H1 (cell line): ENCODE measurements around the gene SHISAL1.

ENCODE experiments used
- ASH2L ChIP-seq: fragments of 200-600, 300-600 bp; sonication (generic); IDR thresholded peaks from one replicate; pipeline ENCODE4 v1.7.1; 2017; ENCODE audit warnings: low read length
- CBX5 ChIP-seq: fragments of 300-800, 300-1000 bp; sonication (generic); IDR thresholded peaks from 2 replicates; pipeline ENCODE4 v1.7.1; 2016; ENCODE audit warnings: antibody characterized with exemption, low read length, low read depth
- CTCF ChIP-seq, 3 experiments: IDR thresholded peaks; 1 replicate in 2 of 3; 2 replicates in 1 of 3; pipeline versions ENCODE4 v1.5.1 to v1.6.1; 2011; ENCODE audit warnings: low read length in 3 of 3, mild to moderate bottlenecking in 3 of 3, inconsistent platforms in 2 of 3, low read depth in 1 of 3, moderate library complexity in 1 of 3; ENCODE audit not compliant: insufficient read depth in 1 of 3; ENCODE audit errors: control extremely low read depth in 1 of 3
- EP300 ChIP-seq, 2 experiments: IDR thresholded peaks; 1 replicate in 1 of 2; 2 replicates in 1 of 2; pipeline ENCODE4 v1.6.1; 2011 to 2012; ENCODE audit warnings: low read depth in 2 of 2, low read length in 2 of 2, mild to moderate bottlenecking in 2 of 2, borderline replicate concordance in 1 of 2, inconsistent platforms in 1 of 2, moderate library complexity in 1 of 2
- EZH2 ChIP-seq: fragments of 200-600 bp; sonication (generic); IDR thresholded peaks from 2 replicates; pipeline ENCODE4 v1.7.1; 2012; ENCODE audit warnings: low read depth, mild to moderate bottlenecking, moderate library complexity, low read length, inconsistent platforms; ENCODE audit not compliant: severe bottlenecking
- MAFK ChIP-seq: IDR thresholded peaks from 2 replicates; pipeline ENCODE4 v1.6.1; 2012; ENCODE audit warnings: low read depth, mild to moderate bottlenecking, improper control_type of control experiment, low read length
- POLR2A ChIP-seq, 2 experiments: IDR thresholded peaks; 1 replicate in 1 of 2; 2 replicates in 1 of 2; pipeline ENCODE4 v1.6.1; 2011; ENCODE audit warnings: low read depth in 2 of 2, low read length in 2 of 2, mild to moderate bottlenecking in 2 of 2; ENCODE audit errors: control extremely low read depth in 1 of 2
- RAD21 ChIP-seq, 2 experiments: IDR thresholded peaks in 1 of 2; conservative IDR thresholded peaks in 1 of 2; 2 replicates each; pipeline ENCODE4 v1.6.1; 2011; ENCODE audit warnings: low read depth in 2 of 2, low read length in 2 of 2, improper control_type of control experiment in 1 of 2, inconsistent platforms in 1 of 2, mild to moderate bottlenecking in 1 of 2, moderate library complexity in 1 of 2
- SP1 ChIP-seq: IDR thresholded peaks from 2 replicates; pipeline ENCODE4 v1.6.1; 2011; ENCODE audit warnings: low read depth, low read length
- SUZ12 ChIP-seq: fragments of 200-600 bp; sonication (generic); IDR thresholded peaks from 2 replicates; pipeline ENCODE4 v1.6.1; 2012; ENCODE audit warnings: mild to moderate bottlenecking, inconsistent platforms, low read length, moderate library complexity, mixed read lengths
- TCF12 ChIP-seq: IDR thresholded peaks from 2 replicates; pipeline ENCODE4 v1.6.1; 2011; ENCODE audit warnings: low read depth, mild to moderate bottlenecking, low read length
- YY1 ChIP-seq: IDR thresholded peaks from 2 replicates; pipeline ENCODE4 v1.6.1; 2011; ENCODE audit warnings: low read depth, mild to moderate bottlenecking, low read length

GRCh38 chr22:44209343-44209742, 103.4 kb downstream of the SHISAL1 start:
- TF ChIP-seq TCF12 (no peak), CTCF (IDR thresholded peaks at IDR 0.05; ENCODE audit: control extremely low read depth in 1 of 3, insufficient read depth in 1 of 3, low read depth in 1 of 3, low read length in 3 of 3) (no peak), YY1 (no peak), MAFK (no peak), RAD21 (IDR thresholded peaks at IDR 0.05 in 1 of 2, conservative IDR thresholded peaks at IDR 0.05 in 1 of 2; ENCODE audit: low read depth in 2 of 2, low read length in 2 of 2) (no peak), EZH2 (no peak), CBX5 (no peak), ASH2L (no peak), SP1 (no peak), EP300 (IDR thresholded peaks at IDR 0.05; ENCODE audit: borderline replicate concordance in 1 of 2, low read depth in 2 of 2, low read length in 2 of 2) (no peak), POLR2A (IDR thresholded peaks at IDR 0.05; ENCODE audit: control extremely low read depth in 1 of 2, low read depth in 2 of 2, low read length in 2 of 2) (no peak), SUZ12 (no peak)
